HG03558 (cell line): Measurements from ENCODE around the gene EMX1.

ENCODE experiments used
- ATAC-seq: cut with Tn5 transposase; IDR thresholded peaks from one replicate; pipeline ENCODE4 v1.9.1; 2021; ENCODE audit warnings: moderate number of reproducible peaks; ENCODE audit not compliant: unreplicated experiment; ENCODE audit errors: extremely low read depth

EMX1 gene

DNA sequence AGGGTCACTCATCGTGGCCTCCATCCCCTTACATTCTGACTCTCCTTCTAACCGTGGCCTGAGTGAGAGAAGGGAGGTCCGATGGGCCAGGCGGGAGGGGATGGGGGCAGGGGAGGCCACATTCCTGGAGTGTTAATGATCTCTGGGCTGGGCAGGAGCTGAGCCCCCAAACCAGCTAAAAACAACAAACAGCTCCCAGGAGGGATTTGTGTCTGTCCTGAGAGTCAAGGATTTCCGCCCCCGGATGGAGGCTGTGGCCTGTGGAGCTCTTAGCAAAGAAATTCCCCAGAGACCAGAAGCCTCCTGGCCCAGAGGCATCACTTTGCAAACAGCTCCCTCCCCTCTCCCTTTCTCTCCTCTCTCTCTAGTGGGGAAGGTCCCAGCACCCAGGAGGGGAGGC, 23.5 kb downstream of the EMX1 start:
- ATAC-seq = no peak

GRCh38 chr2:72942293-72942692, 25.0 kb downstream of the EMX1 start:
- no peak for ATAC-seq

GRCh38 chr2:72942881-72943418, 25.6 kb downstream of the EMX1 start:
- no peak for ATAC-seq

DNA sequence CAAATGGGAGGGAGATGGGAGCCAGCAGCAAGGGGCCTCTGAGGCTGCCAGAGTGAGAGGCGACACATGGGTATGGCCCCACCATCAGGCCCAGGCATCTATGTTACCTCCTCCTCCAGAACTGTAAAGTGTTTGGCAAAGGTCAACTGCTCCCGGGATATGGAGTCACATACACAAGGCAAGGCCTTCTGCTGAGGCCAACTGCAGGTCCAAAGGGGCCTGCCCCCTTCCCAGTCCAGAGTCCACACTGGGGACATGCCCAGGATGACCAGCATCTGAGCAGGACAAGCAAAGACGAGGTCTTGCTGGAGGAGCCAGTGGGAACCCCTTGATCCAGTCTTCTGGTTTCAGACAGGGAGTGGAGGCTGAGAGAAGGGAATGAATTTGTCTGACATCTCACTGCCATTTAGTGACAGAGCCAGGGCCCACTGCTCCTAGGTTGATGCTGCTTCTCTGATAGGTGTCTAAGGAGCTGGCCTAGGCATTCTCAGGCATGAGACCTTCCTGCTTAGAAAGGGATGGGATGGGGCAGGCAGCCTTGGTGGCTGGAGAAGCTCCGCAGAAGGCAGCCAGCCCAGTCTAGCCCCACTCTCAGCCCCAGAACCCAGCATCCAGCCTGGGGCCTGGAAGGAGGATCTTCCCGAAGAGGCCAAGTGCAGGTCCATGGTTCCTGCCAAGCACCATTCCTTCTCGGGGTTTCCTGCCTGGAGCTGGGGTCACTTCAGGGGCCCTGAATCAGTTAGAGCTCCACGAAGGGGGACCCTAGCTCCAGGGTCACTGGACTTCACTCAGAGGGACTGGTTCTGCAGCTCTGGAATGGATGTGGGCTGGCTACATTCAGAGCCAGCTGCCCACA, 26.4 kb downstream of the EMX1 start:
- no peak for ATAC-seq

GRCh38 chr2:72944804-72945449, 27.6 kb downstream of the EMX1 start:
- ATAC-seq = no peak

GRCh38 chr2:72945450-72946019, 28.2 kb downstream of the EMX1 start:
- no peak for ATAC-seq

DNA sequence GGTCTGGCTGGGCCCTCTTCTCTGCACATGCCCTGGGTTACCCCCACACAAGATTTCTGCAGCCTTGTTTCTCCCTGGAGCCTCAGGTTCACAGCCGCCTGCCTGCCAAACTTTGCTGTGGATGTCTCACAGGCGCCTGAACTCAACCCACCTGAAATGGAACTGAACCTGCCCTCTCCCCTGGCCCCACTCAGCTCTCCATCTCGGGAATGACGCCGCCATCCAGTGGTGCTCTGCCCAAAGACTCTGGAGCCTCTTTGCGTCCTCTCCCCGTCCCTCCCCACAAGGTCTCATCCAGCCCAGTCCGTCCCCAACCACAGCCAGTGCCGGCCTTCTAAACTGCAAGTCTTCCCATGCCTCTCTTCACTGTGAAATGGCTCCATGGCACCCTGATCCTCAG, 29.1 kb downstream of the EMX1 start:
- no peak for ATAC-seq

- ATAC-seq = no peak
These were observed 30.9 kb downstream of the EMX1 start for GRCh38 chr2:72947952-72948830.

- ATAC-seq = no peak
These were observed 31.7 kb downstream of the EMX1 start for GRCh38 chr2:72949045-72949444.

- no peak for ATAC-seq
These were observed 32.3 kb downstream of the EMX1 start for GRCh38 chr2:72949642-72950041.

- ATAC-seq = no peak
These were observed 33.4 kb downstream of the EMX1 start for GRCh38 chr2:72950558-72951255.

DNA sequence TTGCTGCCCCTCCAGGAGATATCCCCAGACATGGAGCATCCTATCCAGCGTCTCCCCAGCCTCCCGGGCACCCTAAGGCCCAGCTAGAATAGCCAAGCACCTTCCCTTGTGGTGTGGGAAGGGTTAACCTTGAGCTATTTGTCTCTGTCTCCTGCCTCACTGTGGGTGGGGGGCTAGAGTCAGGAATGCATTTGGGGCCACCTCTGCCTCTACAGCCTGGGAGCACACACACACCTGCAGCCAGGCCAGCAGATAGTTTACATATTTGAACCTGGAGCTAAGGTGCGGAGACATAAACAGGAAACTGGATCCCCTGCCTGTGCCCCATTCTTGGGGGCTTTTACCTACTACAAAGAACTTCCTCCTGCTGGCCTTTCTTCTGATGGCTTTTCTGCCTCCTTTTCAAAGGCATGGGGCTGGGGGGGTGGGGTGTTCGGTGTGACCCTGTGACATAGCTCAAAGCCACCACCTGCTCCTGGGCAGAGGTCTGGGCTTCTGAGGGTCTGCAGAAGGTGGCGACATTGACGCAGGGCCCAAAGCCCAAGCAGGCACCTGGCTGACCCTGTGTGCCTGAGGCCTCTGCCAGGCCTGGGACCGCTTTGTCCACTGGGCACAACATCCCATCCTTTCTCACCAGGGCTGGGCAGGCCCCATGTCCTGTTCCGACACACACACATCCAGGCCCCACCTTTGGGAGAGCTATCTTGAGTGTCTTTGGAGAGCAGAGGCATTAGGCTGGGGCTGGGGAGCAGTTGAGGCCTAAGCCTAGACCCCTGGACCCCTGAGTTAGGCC, 34.2 kb downstream of the EMX1 start:
- ATAC-seq = no peak

GRCh38 chr2:72952110-72952823, 34.9 kb downstream of the EMX1 start:
- no peak for ATAC-seq

- ATAC-seq = no peak
These were observed 35.6 kb downstream of the EMX1 start for GRCh38 chr2:72952961-72953360.

DNA sequence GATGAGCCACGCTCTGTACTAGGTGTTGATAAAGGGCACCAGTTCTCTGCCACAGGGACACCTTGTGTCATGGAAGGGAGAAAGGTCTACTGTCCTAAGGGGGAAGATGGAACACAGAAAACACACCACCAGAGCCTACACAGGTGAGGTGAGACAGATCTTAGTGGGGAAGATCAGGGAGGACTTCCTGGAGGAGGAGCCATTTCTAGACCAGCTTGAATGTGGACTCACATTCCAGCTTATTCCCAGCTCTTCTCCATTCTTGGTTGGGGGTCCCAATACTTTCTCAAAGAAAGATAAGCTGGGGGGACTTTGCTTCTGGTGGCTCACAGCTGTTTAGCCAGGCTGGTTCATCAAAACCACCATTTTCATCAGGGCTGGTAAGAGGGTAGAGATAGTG, 36.2 kb downstream of the EMX1 start:
- ATAC-seq = no peak

- ATAC-seq = no peak
These were observed 36.7 kb downstream of the EMX1 start for GRCh38 chr2:72953976-72954375.

DNA sequence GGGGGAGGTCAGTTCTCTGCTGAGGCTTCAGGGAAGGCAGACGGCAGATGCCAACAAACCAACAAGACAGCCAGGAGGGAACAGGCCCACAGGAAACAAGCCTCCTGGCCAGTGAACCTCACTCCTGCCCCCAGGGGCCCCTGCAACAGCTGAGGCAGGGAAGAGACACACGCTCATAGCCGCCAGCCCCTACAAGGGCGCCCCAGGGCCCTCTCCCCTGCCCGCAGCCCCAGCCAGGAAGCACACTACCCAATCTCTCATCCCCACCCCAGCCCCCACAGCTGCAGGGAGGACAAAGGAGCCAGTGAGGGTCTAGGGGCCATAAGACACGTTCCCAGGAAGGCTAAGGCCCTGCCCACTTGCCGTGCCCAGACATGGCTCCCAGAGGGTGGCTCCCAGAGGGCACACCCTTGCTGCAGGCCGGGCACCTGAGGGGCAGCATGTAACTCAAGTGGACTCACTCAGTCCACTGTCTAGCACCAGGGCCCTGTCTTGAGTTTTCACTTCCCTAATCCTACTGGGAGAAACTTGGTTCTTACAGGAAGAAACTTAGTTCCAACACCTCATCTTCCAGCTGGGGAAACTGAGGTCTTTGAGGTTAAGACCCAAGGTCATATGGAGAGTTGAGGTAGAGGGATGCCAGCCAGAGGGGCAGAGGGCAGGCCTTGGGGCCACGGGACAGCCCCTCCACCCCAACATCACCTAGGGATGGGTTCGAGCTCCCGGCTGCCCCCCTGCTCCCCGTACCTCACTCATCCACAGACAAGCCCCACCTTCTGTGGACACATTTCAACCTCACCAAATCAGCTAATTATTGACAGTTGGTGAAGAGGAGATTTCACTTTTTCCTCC, 37.3 kb downstream of the EMX1 start:
- no peak for ATAC-seq
